Left ventricle myocardium inferior (tissue), 1 donor: ENCODE results near the gene KCTD14. TPM values are rescaled to one million over a fixed set of nuclear protein-coding genes. Genes with fewer than 3 reads are reported as not detected.

Source experiments
- DNase-seq: peaks from one replicate; pipeline ENCODE4 v3.0.0-alpha.2; 2020
- H3K27ac ChIP-seq: fragments of 200-600 bp; replicated peaks from 2 replicates; pipeline ENCODE4 v1.8.0; 2021
- H3K27me3 ChIP-seq: fragments of 200-600 bp; 2 replicates; pipeline ENCODE4 v1.8.0; 2021; ENCODE audit warnings: low read depth
- H3K36me3 ChIP-seq: fragments of 200-600 bp; 2 replicates; pipeline ENCODE4 v1.8.0; 2021
- H3K4me1 ChIP-seq: fragments of 200-600 bp; 2 replicates; pipeline ENCODE4 v1.8.0; 2021
- H3K4me3 ChIP-seq: fragments of 200-600 bp; 2 replicates; pipeline ENCODE4 v1.8.0; 2021; ENCODE audit warnings: mild to moderate bottlenecking, moderate library complexity
- H3K9me3 ChIP-seq: fragments of 200-600 bp; replicated peaks from 2 replicates; pipeline ENCODE4 v1.8.0; 2021
- intact Hi-C: fragments of 100-400 bp; cut with micrococcal nuclease; formaldehyde crosslinking; loops from one replicate; pipeline ENCODE4 v1.11.0; 2022
- total RNA-seq: library from RNA; stranded (reverse); fragmentation: NEBNext Ultra II Directional; extraction: Animal tissue kit (Norgen Biotek cat#: 25700); gene quantifications from one replicate; pipeline ENCODE4 v1.2.1, GENCODE V29; 2021
- TF ChIP-seq, protein P1 (sequence below): fragments of 200-600 bp; IDR thresholded peaks from 2 replicates; pipeline ENCODE4 v1.8.0; 2021; ENCODE audit warnings: antibody characterized with exemption, mild to moderate bottlenecking, borderline replicate concordance
- donor health status: DM: no; HTN: yes; CAD: no; lungs with severe emphysema.

Gene KCTD14
- total RNA-seq, 1 donor from 2014 or later = 0.16 TPM

DNA sequence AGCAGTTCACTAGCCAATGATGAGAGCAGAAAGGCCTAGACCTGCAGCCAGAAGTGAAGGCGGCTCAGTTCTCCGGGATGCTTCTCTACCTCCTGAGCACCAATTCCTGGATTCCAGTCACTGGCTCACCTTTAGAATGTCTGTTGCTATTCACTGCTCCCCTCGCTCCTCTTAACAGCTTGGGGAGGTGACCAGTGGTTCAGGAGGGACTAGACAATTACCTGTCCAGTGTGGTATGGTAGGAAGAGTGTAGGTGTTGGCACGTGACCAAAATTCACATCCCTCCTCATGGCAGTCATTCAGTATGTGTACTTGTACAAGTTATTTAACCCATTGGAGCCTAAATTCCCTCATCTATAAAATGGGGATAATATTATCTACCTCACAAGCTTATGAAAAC is 44.6 kb upstream of the KCTD14 start:
- Histone ChIP-seq H3K9me3 (no peaks in the 10 kb centered on the region), H3K4me3 (no peak overlapping the region), H3K4me1 (peaks cover 51% of the 10 kb centered on the region), H3K36me3 (peaks cover 34% of the 10 kb centered on the region), H3K27me3 (no peaks in the 10 kb centered on the region), H3K27ac (no peak overlapping the region)
- TF ChIP-seq, protein P1, sequence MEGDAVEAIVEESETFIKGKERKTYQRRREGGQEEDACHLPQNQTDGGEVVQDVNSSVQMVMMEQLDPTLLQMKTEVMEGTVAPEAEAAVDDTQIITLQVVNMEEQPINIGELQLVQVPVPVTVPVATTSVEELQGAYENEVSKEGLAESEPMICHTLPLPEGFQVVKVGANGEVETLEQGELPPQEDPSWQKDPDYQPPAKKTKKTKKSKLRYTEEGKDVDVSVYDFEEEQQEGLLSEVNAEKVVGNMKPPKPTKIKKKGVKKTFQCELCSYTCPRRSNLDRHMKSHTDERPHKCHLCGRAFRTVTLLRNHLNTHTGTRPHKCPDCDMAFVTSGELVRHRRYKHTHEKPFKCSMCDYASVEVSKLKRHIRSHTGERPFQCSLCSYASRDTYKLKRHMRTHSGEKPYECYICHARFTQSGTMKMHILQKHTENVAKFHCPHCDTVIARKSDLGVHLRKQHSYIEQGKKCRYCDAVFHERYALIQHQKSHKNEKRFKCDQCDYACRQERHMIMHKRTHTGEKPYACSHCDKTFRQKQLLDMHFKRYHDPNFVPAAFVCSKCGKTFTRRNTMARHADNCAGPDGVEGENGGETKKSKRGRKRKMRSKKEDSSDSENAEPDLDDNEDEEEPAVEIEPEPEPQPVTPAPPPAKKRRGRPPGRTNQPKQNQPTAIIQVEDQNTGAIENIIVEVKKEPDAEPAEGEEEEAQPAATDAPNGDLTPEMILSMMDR = no peak
- DNase-seq = no peak
- intact Hi-C loops = no loop called here

DNA sequence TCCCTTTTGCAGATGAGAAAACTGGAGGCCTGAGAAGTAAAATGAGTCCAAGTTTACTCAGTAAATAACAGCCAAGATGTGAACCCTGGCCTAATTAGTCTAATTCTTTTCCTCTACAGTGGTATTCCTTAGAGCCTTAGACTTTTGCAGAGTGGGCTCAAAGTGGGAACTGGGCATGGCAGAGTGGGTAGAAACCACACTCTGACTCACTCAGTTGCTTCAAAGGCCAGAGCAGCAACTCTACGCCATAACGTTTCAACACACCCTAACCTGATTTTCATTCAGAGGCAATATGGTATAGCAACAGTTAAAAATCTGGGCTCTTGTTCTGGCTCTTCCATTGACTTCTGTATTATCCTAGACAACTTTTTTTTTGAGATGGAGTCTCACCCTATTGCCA is 43.4 kb upstream of the KCTD14 start:
- Histone ChIP-seq H3K9me3 (no peaks in the 10 kb centered on the region), H3K4me1 (peaks cover 51% of the 10 kb centered on the region), H3K27me3 (no peaks in the 10 kb centered on the region), H3K36me3 (peaks cover 24% of the 10 kb centered on the region), H3K27ac (no peak overlapping the region), H3K4me3 (no peak overlapping the region)
- intact Hi-C loops = no loop called here
- no peak for DNase-seq
- TF ChIP-seq, protein P1 = no peak

DNA sequence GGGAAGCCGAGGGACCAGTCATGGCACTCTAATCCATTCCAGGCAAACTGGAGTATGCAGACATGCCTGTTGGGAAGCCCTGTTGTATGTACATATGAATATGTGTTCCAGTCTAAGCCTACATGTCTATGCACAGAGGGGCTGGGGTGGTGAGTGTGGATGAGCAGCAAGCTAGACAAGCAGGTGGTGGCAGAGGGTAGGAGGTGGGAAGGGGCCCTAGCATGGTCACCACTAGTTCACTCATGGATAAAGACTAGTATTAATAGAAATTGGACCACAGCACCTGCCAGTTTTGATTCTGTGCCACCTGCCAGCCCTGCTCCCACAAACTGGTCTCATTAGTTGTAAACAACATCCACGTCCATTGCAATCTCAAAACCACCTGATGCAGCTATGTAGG is 42.1 kb upstream of the KCTD14 start:
- Histone ChIP-seq H3K27ac (no peak overlapping the region), H3K27me3 (no peaks in the 10 kb centered on the region), H3K4me1 (peaks cover 52% of the 10 kb centered on the region), H3K4me3 (no peak overlapping the region), H3K9me3 (no peaks in the 10 kb centered on the region), H3K36me3 (peaks cover 13% of the 10 kb centered on the region)
- intact Hi-C loops = no loop called here
- no peak for DNase-seq
- TF ChIP-seq, protein P1 = no peak

DNA sequence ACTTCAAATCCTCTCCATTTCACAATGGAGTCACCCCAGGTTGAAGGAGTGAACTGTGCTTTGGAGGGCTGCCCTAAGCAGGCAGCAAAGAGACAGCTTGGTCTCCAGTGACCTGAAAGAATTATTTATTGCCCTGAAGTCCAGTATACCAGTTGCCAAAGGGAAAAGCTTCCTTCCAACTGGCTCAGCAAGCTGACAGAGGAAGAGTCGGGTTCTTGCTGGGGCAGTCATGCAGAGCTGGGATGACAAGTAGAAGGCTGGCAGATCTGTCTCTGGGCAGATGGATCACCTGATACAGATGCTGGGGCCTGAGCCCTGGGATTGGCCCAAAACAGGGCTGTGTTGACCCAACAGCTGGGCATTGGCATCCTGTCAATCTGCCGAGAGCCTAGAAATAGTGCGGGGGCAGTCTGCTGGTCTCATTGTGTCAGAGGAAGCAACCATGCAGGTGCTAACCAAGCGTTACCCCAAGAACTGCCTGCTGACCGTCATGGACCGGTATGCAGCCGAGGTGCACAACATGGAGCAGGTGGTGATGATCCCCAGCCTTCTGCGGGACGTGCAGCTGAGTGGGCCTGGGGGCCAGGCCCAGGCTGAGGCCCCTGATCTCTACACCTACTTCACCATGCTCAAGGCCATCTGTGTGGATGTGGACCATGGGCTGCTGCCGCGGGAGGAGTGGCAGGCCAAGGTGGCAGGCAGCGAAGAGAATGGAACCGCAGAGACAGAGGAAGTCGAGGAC is 40.5 kb upstream of the KCTD14 start, which contains the start of gene THRSP:
TSS of gene THRSP (plus strand) at position 422 of the 742 bp plus-strand sequence. CDS start at position 443, 21 bp downstream.
- DNase-seq = no peak
- H3K36me3 ChIP-seq = peaks cover 10% of the 10 kb centered on the region
- H3K27ac ChIP-seq = no peak within 1 kb of the TSS
- H3K27me3 ChIP-seq = no peaks in the 10 kb centered on the region
- TF ChIP-seq, protein P1 = no peak
- H3K9me3 ChIP-seq = no peaks in the 10 kb centered on the region
- peaks cover 40% of the 10 kb centered on the region for H3K4me1 ChIP-seq
- intact Hi-C loops = no loop called here
- H3K4me3 ChIP-seq = no peak within 1 kb of the TSS

DNA sequence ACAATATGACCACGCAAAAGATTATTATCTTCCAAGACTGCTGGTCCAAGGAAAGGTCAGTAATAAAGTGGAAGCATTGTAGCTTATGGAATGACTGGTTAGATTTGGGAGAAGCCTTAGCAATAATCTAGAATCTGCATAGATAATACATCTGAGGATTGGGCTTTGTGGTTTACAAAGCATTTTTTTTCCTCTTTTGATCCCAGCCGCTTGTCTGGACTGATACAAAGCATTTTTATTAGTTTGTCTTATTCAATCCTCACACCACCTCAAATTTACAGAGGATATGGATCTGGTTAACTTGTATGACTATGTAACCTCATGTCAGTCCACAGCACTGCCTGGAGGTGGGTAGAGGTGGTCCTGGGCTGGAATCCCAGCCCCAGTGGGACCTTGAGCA is 39.6 kb upstream of the KCTD14 start:
- H3K9me3 ChIP-seq = no peaks in the 10 kb centered on the region
- H3K4me1 ChIP-seq = peaks cover 32% of the 10 kb centered on the region
- no peak overlapping the region for H3K4me3 ChIP-seq
- intact Hi-C loops = no loop called here
- DNase-seq = no peak
- TF ChIP-seq, protein P1 = no peak
- no peak overlapping the region for H3K27ac ChIP-seq
- H3K36me3 ChIP-seq = peaks cover 6% of the 10 kb centered on the region
- H3K27me3 ChIP-seq = no peaks in the 10 kb centered on the region
